Limb (tissue), 2 donors: ENCODE data around the gene U2AF1.
"Not testable (repeated sequence)": the region's sequence is repeated elsewhere in the genome, so short reads cannot be mapped to it uniquely, and the experiment has no call there.

ENCODE experiments used
- DNase-seq, 2 donors: peaks; one replicate each; pipeline ENCODE4 v3.0.0-alpha.2; 2016; ENCODE audit errors: extremely low spot score in 2 of 2

U2AF1 gene

GRCh38 chr21:43076643-43077042 is 30.7 kb downstream of the U2AF1 start:
- DNase-seq = not testable (repeated sequence)

- not testable (repeated sequence) for DNase-seq
Observed at GRCh38 chr21:43076023-43076637, 31.2 kb downstream of the U2AF1 start.

GRCh38 chr21:43075170-43076022 is 32.0 kb downstream of the U2AF1 start, which contains the start of gene CBS:
Gene CBS (minus strand): TSS chr21:43075835. CDS start chr21:43072193, 3,642 bp downstream.
- not testable (repeated sequence) for DNase-seq

- DNase-seq = not testable (repeated sequence)
Observed at GRCh38 chr21:43074401-43075169, 32.8 kb downstream of the U2AF1 start.

GRCh38 chr21:43072742-43073141 is 34.6 kb downstream of the U2AF1 start:
- not testable (repeated sequence) for DNase-seq

GRCh38 chr21:43069682-43070081 is 37.7 kb downstream of the U2AF1 start:
- not testable (repeated sequence) for DNase-seq

GRCh38 chr21:43068065-43068464 is 39.3 kb downstream of the U2AF1 start:
- DNase-seq = not testable (repeated sequence)

GRCh38 chr21:43066690-43067089 is 40.7 kb downstream of the U2AF1 start:
- DNase-seq = not testable (repeated sequence)

- not testable (repeated sequence) for DNase-seq
Observed at GRCh38 chr21:43065991-43066390, 41.4 kb downstream of the U2AF1 start.

GRCh38 chr21:43064265-43064917 is 43.0 kb downstream of the U2AF1 start:
- DNase-seq = not testable (repeated sequence)

GRCh38 chr21:43062955-43063664 is 44.3 kb downstream of the U2AF1 start:
- DNase-seq = not testable (repeated sequence)

- DNase-seq = not testable (repeated sequence)
Observed at GRCh38 chr21:43053112-43053511, 54.3 kb downstream of the U2AF1 start.

- DNase-seq = not testable (repeated sequence)
Observed at GRCh38 chr21:43045876-43046821, 61.2 kb downstream of the U2AF1 start.

GRCh38 chr21:43045165-43045875 is 62.0 kb downstream of the U2AF1 start:
- DNase-seq = not testable (repeated sequence)

GRCh38 chr21:43044547-43044946 is 62.8 kb downstream of the U2AF1 start:
- not testable (repeated sequence) for DNase-seq

GRCh38 chr21:43043291-43043690 is 64.1 kb downstream of the U2AF1 start:
- DNase-seq = not testable (repeated sequence)
